ENCODE results near the gene PRSS33. TPM values are rescaled to one million over a fixed set of nuclear protein-coding genes. Genes with fewer than 3 reads are reported as not detected.

Gene PRSS33
- total and polyA plus RNA-seq, 5 donors from 2014 or later: not detected

DNA sequence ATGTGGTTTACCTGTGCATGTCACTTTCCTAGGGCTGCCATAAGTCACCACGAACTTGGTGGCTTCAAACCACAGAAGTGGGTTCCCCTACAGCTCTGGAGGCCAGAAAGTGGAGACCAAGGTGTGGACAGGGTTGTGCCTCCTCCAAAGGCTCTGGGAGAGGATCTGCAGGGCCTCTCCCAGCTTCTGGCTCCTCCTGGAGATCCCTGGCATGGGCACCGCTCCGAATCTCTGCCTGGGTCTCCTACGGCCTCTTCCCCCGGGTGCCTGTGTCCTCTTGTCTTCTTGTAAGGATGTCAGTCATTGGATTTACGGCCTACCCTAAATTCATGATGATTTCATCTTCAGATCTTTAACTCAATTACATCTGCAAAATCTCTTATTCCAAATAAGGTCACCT, 37.4 kb downstream of the PRSS33 start:
- peaks cover 8% of the 10 kb centered on the region for H3K36me3 Mint-ChIP-seq
- H3K4me1 ChIP-seq (ENCODE audit: control insufficient read depth, insufficient read depth, low read length, poor library complexity, severe bottlenecking): peaks cover 22% of the 10 kb centered on the region
- H3K9me3 Mint-ChIP-seq: peaks cover 0 to 8% (median 0%) of the 10 kb centered on the region in 7 donors
- H3K36me3 ChIP-seq (ENCODE audit: control insufficient read depth, insufficient read depth, low read length): no peaks in the 10 kb centered on the region
- DNase-seq: no peak
- H3K27me3 Mint-ChIP-seq: peaks cover 5% of the 10 kb centered on the region
- ATAC-seq (ENCODE audit: low read depth in 2 of 2): no peak
- H3K27ac Mint-ChIP-seq: no peak overlapping the region
- peaks cover 0 to 5% of the 10 kb centered on the region in 2 experiments for H3K9me3 ChIP-seq (ENCODE audit: control insufficient read depth in 2 of 2, low read length in 2 of 2)
- peaks cover 13 to 32% (median 14%) of the 10 kb centered on the region in 4 donors for H3K4me1 Mint-ChIP-seq
- H3K4me3 ChIP-seq (ENCODE audit: low read depth, low read length): no peak overlapping the region
- no peaks in the 10 kb centered on the region for H3K27me3 ChIP-seq (ENCODE audit: control insufficient read depth, insufficient read depth, low read length)
- H3K27ac ChIP-seq (ENCODE audit: insufficient read depth, low read length, poor library complexity, severe bottlenecking): no peak overlapping the region
- peak overlapping the region in 2 of 4 donors; percentile 29 to 97 for H3K4me3 Mint-ChIP-seq

DNA sequence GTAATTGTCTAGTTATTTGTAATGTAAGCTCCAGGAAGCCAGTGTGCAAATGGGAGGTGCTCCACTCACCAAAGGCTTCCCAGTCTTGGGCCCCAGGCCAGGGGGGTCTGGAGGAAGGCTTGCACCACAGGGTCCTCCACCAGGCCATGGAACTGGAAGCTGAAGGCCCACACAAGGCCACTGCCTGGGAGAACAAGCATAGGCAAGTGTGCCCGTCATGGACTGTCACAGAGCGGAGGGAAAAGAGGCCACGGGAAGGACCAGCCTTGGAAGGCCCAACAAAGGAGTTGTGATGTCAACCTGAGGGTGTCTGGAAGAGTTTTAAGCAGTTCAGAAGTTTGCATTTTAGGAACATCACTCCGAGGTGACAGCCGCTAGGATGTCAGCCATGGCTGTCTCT, 37.9 kb downstream of the PRSS33 start:
- no peak overlapping the region for H3K27ac ChIP-seq (ENCODE audit: insufficient read depth, low read length, poor library complexity, severe bottlenecking)
- Mint-ChIP-seq H3K27me3 (peaks cover 8% of the 10 kb centered on the region), H3K27ac (no peak overlapping the region), H3K36me3 (peaks cover 8% of the 10 kb centered on the region), H3K4me1 (peaks cover 8 to 28% (median 10%) of the 10 kb centered on the region in 4 donors), H3K9me3 (peaks cover 0 to 8% (median 0%) of the 10 kb centered on the region in 7 donors), H3K4me3 (peak overlapping the region in 2 of 4 donors; percentile 47 to 68)
- no peak overlapping the region for H3K4me3 ChIP-seq (ENCODE audit: low read depth, low read length)
- no peaks in the 10 kb centered on the region for H3K27me3 ChIP-seq (ENCODE audit: control insufficient read depth, insufficient read depth, low read length)
- H3K9me3 ChIP-seq (ENCODE audit: control insufficient read depth in 2 of 2, low read length in 2 of 2): peaks cover 0 to 5% of the 10 kb centered on the region in 2 experiments
- H3K36me3 ChIP-seq (ENCODE audit: control insufficient read depth, insufficient read depth, low read length): no peaks in the 10 kb centered on the region
- ATAC-seq (ENCODE audit: low read depth in 2 of 2) (no peak), DNase-seq (no peak)
- peaks cover 17% of the 10 kb centered on the region for H3K4me1 ChIP-seq (ENCODE audit: control insufficient read depth, insufficient read depth, low read length, poor library complexity, severe bottlenecking)

DNA sequence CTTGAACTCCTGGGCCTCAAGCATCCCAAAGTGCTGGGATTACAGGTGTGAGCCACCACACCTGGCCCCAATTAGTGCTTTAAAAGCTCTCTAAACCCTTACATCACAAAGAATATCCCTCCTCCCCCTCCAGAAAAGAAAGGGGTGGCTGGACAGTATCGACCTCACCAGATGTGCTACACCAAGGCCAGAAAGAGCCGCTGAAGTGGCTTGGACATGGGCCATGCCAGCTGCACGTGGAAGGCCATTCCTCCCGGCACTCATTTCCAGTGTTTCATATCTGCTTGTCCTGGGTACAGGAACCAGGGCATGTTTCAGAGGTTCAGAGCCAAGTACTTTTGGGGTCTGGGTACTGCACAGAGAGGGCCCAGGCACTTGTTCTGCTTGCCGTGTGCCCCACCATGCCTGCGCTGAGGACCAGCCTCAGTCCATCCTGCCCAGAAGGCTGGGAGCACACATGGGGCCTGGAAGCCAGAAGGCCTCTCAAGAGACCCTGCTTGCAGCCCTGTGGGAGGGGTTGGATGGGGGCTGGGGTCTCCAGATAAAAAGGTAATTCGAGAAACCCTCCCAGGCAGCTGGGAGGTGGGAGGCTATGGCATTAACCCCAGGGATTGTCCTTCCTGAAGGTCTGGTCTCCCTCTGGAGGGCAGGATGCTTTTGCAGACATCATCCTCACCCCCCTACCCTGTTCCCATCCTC, 38.5 kb downstream of the PRSS33 start:
- ATAC-seq (ENCODE audit: low read depth in 2 of 2): no peak
- Histone ChIP-seq H3K9me3 (ENCODE audit: control insufficient read depth in 2 of 2, low read length in 2 of 2) (peaks cover 0 to 5% of the 10 kb centered on the region in 2 experiments), H3K36me3 (ENCODE audit: control insufficient read depth, insufficient read depth, low read length) (no peaks in the 10 kb centered on the region), H3K4me1 (ENCODE audit: control insufficient read depth, insufficient read depth, low read length, poor library complexity, severe bottlenecking) (peaks cover 12% of the 10 kb centered on the region), H3K27me3 (ENCODE audit: control insufficient read depth, insufficient read depth, low read length) (no peaks in the 10 kb centered on the region), H3K4me3 (ENCODE audit: low read depth, low read length) (no peak overlapping the region), H3K27ac (ENCODE audit: insufficient read depth, low read length, poor library complexity, severe bottlenecking) (no peak overlapping the region)
- H3K4me3 Mint-ChIP-seq: no peak overlapping the region
- peaks cover 10% of the 10 kb centered on the region for H3K27me3 Mint-ChIP-seq
- DNase-seq: no peak
- peaks cover 5% of the 10 kb centered on the region for H3K36me3 Mint-ChIP-seq
- no peak overlapping the region for H3K27ac Mint-ChIP-seq
- peaks cover 3 to 22% (median 6%) of the 10 kb centered on the region in 4 donors for H3K4me1 Mint-ChIP-seq
- H3K9me3 Mint-ChIP-seq: peaks cover 0 to 5% (median 0%) of the 10 kb centered on the region in 7 donors

DNA sequence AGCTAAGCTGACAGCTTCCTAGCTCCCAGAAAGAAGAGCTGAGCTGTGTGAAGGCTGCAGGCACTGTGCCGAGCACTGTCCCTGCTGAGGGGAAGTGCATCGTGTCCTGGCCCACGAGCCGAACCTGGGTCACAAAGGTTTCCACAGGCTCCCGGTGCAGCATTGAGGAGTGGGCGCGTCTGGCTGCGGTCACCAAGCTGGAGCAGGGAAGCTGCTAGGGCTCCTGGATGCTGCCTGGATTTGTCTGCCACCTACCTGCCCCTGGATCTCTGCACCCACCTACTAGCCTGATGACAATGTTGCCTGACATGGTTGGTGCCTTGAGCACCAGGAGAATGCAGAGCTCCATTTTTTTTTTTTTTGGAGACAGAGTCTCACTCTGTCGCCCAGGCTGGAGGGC, 41.4 kb downstream of the PRSS33 start:
- no peak for ATAC-seq (ENCODE audit: low read depth in 2 of 2)
- Mint-ChIP-seq H3K4me1 (peaks cover 0 to 4% (median 0%) of the 10 kb centered on the region in 4 donors), H3K4me3 (no peak overlapping the region), H3K36me3 (no peaks in the 10 kb centered on the region), H3K27ac (no peak overlapping the region), H3K27me3 (peaks cover 5% of the 10 kb centered on the region), H3K9me3 (peaks cover 0 to 5% (median 0%) of the 10 kb centered on the region in 7 donors)
- no peak for DNase-seq
- Histone ChIP-seq H3K4me1 (ENCODE audit: control insufficient read depth, insufficient read depth, low read length, poor library complexity, severe bottlenecking) (no peaks in the 10 kb centered on the region), H3K27me3 (ENCODE audit: control insufficient read depth, insufficient read depth, low read length) (no peaks in the 10 kb centered on the region), H3K4me3 (ENCODE audit: low read depth, low read length) (no peak overlapping the region), H3K9me3 (ENCODE audit: control insufficient read depth in 2 of 2, low read length in 2 of 2) (no peaks in the 10 kb centered on the region), H3K36me3 (ENCODE audit: control insufficient read depth, insufficient read depth, low read length) (no peaks in the 10 kb centered on the region), H3K27ac (ENCODE audit: insufficient read depth, low read length, poor library complexity, severe bottlenecking) (no peak overlapping the region)

DNA sequence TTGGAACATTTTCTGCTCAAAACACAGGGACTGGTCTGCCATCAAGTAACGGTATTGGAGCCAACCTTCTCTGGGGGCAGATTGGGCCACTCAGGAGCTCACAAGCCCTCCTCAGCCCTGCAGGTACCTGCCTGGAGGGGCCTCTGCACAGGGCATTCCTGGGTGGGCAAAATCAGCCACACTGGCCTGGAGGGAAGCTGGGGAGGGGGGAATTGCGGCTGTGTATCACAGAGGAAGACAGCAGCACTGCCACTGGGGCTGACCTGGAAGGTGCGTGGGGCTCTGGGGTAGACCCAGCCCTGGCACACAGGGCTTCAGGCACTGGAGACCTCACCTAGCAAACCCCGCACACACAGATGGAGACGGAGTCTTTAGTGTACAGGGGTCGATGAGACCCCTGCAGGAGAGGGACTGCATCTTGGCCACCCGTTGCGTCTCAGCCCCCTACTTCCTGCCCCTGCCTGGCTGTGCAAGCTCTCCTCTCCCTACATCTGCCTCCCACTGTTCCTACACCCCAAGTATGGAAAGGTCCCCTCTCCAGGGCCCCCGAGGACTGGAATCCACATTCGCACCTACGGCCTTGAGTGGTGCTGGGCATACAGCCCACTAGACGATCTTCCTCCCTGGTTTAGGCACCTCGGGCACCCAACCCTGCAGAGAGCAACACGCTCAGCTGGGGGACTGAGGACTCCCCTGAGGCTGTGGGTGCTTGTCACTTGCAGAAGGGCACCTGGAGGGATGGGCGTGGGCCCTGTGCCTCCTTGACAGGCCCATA, 42.1 kb downstream of the PRSS33 start:
- no peak for DNase-seq
- Histone ChIP-seq H3K9me3 (ENCODE audit: control insufficient read depth in 2 of 2, low read length in 2 of 2) (no peaks in the 10 kb centered on the region), H3K4me1 (ENCODE audit: control insufficient read depth, insufficient read depth, low read length, poor library complexity, severe bottlenecking) (no peaks in the 10 kb centered on the region), H3K27ac (ENCODE audit: insufficient read depth, low read length, poor library complexity, severe bottlenecking) (no peak overlapping the region), H3K4me3 (ENCODE audit: low read depth, low read length) (no peak overlapping the region), H3K36me3 (ENCODE audit: control insufficient read depth, insufficient read depth, low read length) (no peaks in the 10 kb centered on the region), H3K27me3 (ENCODE audit: control insufficient read depth, insufficient read depth, low read length) (no peaks in the 10 kb centered on the region)
- peak in 1 of 2 donors; percentile 11 for ATAC-seq (ENCODE audit: low read depth in 2 of 2)
- Mint-ChIP-seq H3K9me3 (peaks cover 0 to 4% (median 0%) of the 10 kb centered on the region in 7 donors), H3K36me3 (no peaks in the 10 kb centered on the region), H3K4me1 (no peaks in the 10 kb centered on the region), H3K27me3 (peaks cover 5% of the 10 kb centered on the region), H3K27ac (no peak overlapping the region), H3K4me3 (no peak overlapping the region)

DNA sequence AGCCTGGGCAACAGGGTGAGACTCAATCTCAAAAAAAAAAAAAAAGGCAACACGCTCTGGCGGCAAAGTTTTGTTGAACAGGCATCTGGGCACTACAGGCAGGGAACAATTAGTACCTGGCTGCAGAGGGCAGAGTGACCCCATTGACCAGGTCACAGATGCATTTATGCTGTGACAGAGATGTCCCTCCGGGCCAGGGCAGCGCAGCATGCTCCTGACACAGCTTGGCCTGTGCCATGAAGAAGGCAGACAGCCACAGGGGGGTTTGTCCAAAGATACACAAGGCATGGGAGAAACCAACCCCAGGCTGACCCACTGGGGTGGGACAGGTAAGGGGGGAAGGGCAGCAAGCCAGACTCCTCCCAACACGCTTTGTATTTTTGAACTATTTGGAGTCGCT, 42.6 kb downstream of the PRSS33 start:
- no peak overlapping the region for H3K4me3 ChIP-seq (ENCODE audit: low read depth, low read length)
- ATAC-seq (ENCODE audit: low read depth in 2 of 2): no peak
- peaks cover 5% of the 10 kb centered on the region for H3K27me3 Mint-ChIP-seq
- H3K4me1 ChIP-seq (ENCODE audit: control insufficient read depth, insufficient read depth, low read length, poor library complexity, severe bottlenecking): no peaks in the 10 kb centered on the region
- no peaks in the 10 kb centered on the region for H3K4me1 Mint-ChIP-seq
- no peaks in the 10 kb centered on the region for H3K9me3 ChIP-seq (ENCODE audit: control insufficient read depth in 2 of 2, low read length in 2 of 2)
- H3K4me3 Mint-ChIP-seq: no peak overlapping the region
- H3K36me3 ChIP-seq (ENCODE audit: control insufficient read depth, insufficient read depth, low read length): no peaks in the 10 kb centered on the region
- H3K27me3 ChIP-seq (ENCODE audit: control insufficient read depth, insufficient read depth, low read length): no peaks in the 10 kb centered on the region
- H3K36me3 Mint-ChIP-seq: no peaks in the 10 kb centered on the region
- no peak for DNase-seq
- peaks cover 0 to 3% (median 0%) of the 10 kb centered on the region in 7 donors for H3K9me3 Mint-ChIP-seq
- no peak overlapping the region for H3K27ac ChIP-seq (ENCODE audit: insufficient read depth, low read length, poor library complexity, severe bottlenecking)
- no peak overlapping the region for H3K27ac Mint-ChIP-seq

DNA sequence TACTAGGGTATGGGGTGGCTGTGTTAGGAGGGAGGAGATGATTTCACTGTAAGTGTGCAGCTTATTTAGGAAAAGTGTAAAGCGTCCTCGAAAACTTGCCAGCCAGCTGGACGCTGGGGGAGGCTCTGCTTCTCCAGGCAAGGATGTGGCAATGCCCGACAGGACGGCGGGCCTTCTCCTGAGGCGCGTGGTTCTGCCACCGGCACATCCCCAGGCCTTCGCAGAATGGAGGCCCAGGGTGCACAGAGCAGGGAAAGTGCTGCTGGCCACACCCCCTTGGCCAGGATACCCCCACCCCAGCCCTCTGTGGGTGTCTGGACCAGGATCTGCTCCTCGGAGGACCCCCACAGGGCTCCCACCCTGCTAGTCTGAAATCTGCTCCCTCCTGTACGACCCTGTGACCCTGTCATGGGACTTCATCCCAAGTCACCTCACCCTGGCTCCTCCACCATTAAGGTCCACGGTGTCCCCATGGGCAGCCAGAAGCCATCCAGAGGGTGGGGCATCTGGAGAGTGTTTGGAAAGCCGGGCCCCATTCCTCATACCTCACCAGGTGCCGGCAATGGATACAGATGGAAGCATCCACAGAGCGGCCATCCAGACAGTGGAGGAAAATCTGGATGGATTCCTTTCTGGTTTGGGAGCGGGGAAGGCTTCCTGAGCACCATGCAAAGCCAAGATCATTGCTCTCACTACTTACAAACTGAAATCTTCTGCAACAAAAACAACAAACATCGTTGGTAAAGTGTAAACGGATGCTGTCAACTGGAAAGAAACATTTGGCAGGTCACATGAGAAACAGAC, 44.2 kb downstream of the PRSS33 start:
- H3K4me3 ChIP-seq (ENCODE audit: low read depth, low read length): no peak overlapping the region
- ATAC-seq (ENCODE audit: low read depth in 2 of 2) (no peak), DNase-seq (no peak)
- Mint-ChIP-seq H3K4me1 (no peaks in the 10 kb centered on the region), H3K4me3 (no peak overlapping the region), H3K36me3 (no peaks in the 10 kb centered on the region), H3K27me3 (peaks cover 5% of the 10 kb centered on the region), H3K27ac (no peak overlapping the region), H3K9me3 (no peaks in the 10 kb centered on the region)
- no peaks in the 10 kb centered on the region for H3K9me3 ChIP-seq (ENCODE audit: control insufficient read depth in 2 of 2, low read length in 2 of 2)
- H3K27me3 ChIP-seq (ENCODE audit: control insufficient read depth, insufficient read depth, low read length): no peaks in the 10 kb centered on the region
- H3K4me1 ChIP-seq (ENCODE audit: control insufficient read depth, insufficient read depth, low read length, poor library complexity, severe bottlenecking): no peaks in the 10 kb centered on the region
- no peaks in the 10 kb centered on the region for H3K36me3 ChIP-seq (ENCODE audit: control insufficient read depth, insufficient read depth, low read length)
- H3K27ac ChIP-seq (ENCODE audit: insufficient read depth, low read length, poor library complexity, severe bottlenecking): no peak overlapping the region

All from CD4-positive, CD25-positive, alpha-beta regulatory T cell (primary cell).